HepG2 (cell line): Measurements from ENCODE around the gene ZNF106. TPM values are rescaled to one million over a fixed set of nuclear protein-coding genes. Genes with fewer than 3 reads are reported as not detected.
A peak's percentile ranks its signal among the peaks of the same experiment; 100 is the strongest.

ENCODE experiments used
- ADNP ChIP-seq: sonication (generic); formaldehyde crosslinking; IDR thresholded peaks from 2 replicates; pipeline ENCODE4 v1.4.0; 2020; ENCODE audit warnings: missing genetic modification reagents
- ATRX ChIP-seq: sonication (generic); formaldehyde crosslinking; IDR thresholded peaks from 2 replicates; pipeline ENCODE4 v1.4.0; 2020; ENCODE audit warnings: missing genetic modification reagents, borderline replicate concordance
- BRD4 ChIP-seq: sonication (generic); formaldehyde crosslinking; IDR thresholded peaks from 2 replicates; pipeline ENCODE4 v1.4.0; 2020; ENCODE audit warnings: missing genetic modification reagents
- FOXC1 ChIP-seq: sonication (generic); formaldehyde crosslinking; IDR thresholded peaks from 2 replicates; pipeline ENCODE4 v1.8.0; 2022; ENCODE audit warnings: mild to moderate bottlenecking, missing genetic modification reagents, borderline replicate concordance
- GMEB1 ChIP-seq: sonication (generic); formaldehyde crosslinking; IDR thresholded peaks from 2 replicates; pipeline ENCODE4 v1.5.1; 2020; ENCODE audit warnings: missing genetic modification reagents, mild to moderate bottlenecking, borderline replicate concordance
- NR2C2 ChIP-seq: sonication (generic); formaldehyde crosslinking; IDR thresholded peaks from 2 replicates; pipeline ENCODE4 v1.4.0; 2020; ENCODE audit warnings: missing genetic modification reagents, mild to moderate bottlenecking, moderate library complexity, borderline replicate concordance
- SIX4 ChIP-seq: sonication (generic); formaldehyde crosslinking; IDR thresholded peaks from 2 replicates; pipeline ENCODE4 v1.4.0; 2020; ENCODE audit warnings: missing genetic modification reagents
- SRSF1 ChIP-seq: fragments of 200-400 bp; formaldehyde crosslinking; optimal IDR thresholded peaks from 2 replicates; pipeline ENCODE3; 2017; ENCODE audit warnings: mild to moderate bottlenecking, low read depth, low read length, moderate library complexity
- TBL1XR1 ChIP-seq: fragments of 150-350 bp; IDR thresholded peaks from 2 replicates; pipeline ENCODE4 v1.6.1; 2014; ENCODE audit warnings: borderline replicate concordance, low read length; ENCODE audit not compliant: partially characterized antibody
- TEAD2 ChIP-seq: sonication (generic); formaldehyde crosslinking; IDR thresholded peaks from 2 replicates; pipeline ENCODE4 v1.9.0; 2021; ENCODE audit warnings: missing genetic modification reagents
- THAP7 ChIP-seq: sonication (generic); formaldehyde crosslinking; IDR thresholded peaks from 2 replicates; pipeline ENCODE4 v1.8.1; 2023; ENCODE audit warnings: mild to moderate bottlenecking, missing genetic modification reagents
- ZBTB20 ChIP-seq: sonication (generic); formaldehyde crosslinking; IDR thresholded peaks from 2 replicates; pipeline ENCODE4 v1.8.1; 2023; ENCODE audit warnings: missing genetic modification reagents, low read depth, mild to moderate bottlenecking, borderline replicate concordance
- ZBTB7B ChIP-seq: sonication (generic); formaldehyde crosslinking; IDR thresholded peaks from 2 replicates; pipeline ENCODE4 v1.4.0; 2020; ENCODE audit warnings: missing genetic modification reagents
- ZKSCAN5 ChIP-seq: sonication (generic); formaldehyde crosslinking; IDR thresholded peaks from 2 replicates; pipeline ENCODE4 v1.5.1; 2020; ENCODE audit warnings: mild to moderate bottlenecking, missing genetic modification reagents
- ZNF205 ChIP-seq: IDR thresholded peaks from 2 replicates; pipeline ENCODE4 v1.6.1; 2018; ENCODE audit warnings: missing biosample characterization, missing genetic modification reagents
- ZNF317 ChIP-seq: sonication (generic); formaldehyde crosslinking; IDR thresholded peaks from 2 replicates; pipeline ENCODE4 v1.5.0; 2020; ENCODE audit warnings: mild to moderate bottlenecking, missing genetic modification reagents
- ZNF326 ChIP-seq: sonication (generic); formaldehyde crosslinking; IDR thresholded peaks from 2 replicates; pipeline ENCODE4 v1.4.0; 2020; ENCODE audit warnings: missing genetic modification reagents, borderline replicate concordance
- ZNF546 ChIP-seq: sonication (generic); formaldehyde crosslinking; conservative IDR thresholded peaks from 2 replicates; pipeline ENCODE4 v1.8.1; 2023; ENCODE audit warnings: mild to moderate bottlenecking, missing genetic modification reagents
- ZNF557 ChIP-seq: sonication (generic); formaldehyde crosslinking; IDR thresholded peaks from 2 replicates; pipeline ENCODE4 v1.4.0; 2020; ENCODE audit warnings: missing genetic modification reagents
- ZNF619 ChIP-seq: sonication (generic); formaldehyde crosslinking; IDR thresholded peaks from 2 replicates; pipeline ENCODE4 v1.4.0; 2020; ENCODE audit warnings: mild to moderate bottlenecking, missing genetic modification reagents
- ZNF749 ChIP-seq: sonication (generic); formaldehyde crosslinking; IDR thresholded peaks from 2 replicates; pipeline ENCODE4 v1.8.0; 2022; ENCODE audit warnings: mild to moderate bottlenecking, missing genetic modification reagents, moderate library complexity, borderline replicate concordance
- polyA plus RNA-seq, 8 experiments: library from polyadenylated mRNA; depleted of rRNA in 3 of 8; stranded (reverse) in 7 of 8; unstranded in 1 of 8; fragments of >200 nt; fragmentation: Illumina TruSeq in 4 of 8; extraction: Trizol in 4 of 8; gene quantifications; 2 replicates each; pipeline versions ENCODE4 v1.2.1 to v1.2.3, GENCODE V29; 2011 to 2016; ENCODE audit warnings: low read depth in 4 of 8, missing spikeins in 1 of 8, mixed read lengths in 1 of 8; ENCODE audit not compliant: insufficient read depth in 1 of 8
- total RNA-seq, 5 experiments: library from RNA; depleted of rRNA; stranded (reverse); fragments of >200 nt; fragmentation: Illumina TruSeq; extraction: Trizol; gene quantifications; 2 replicates each; pipeline ENCODE4 v1.2.3, GENCODE V29; 2016; ENCODE audit warnings: low read depth in 1 of 5
- TF ChIP-seq, protein P1 (sequence below): sonication (generic); formaldehyde crosslinking; IDR thresholded peaks from 2 replicates; pipeline ENCODE4 v1.5.1; 2020; ENCODE audit warnings: missing genetic modification reagents, mild to moderate bottlenecking, borderline replicate concordance
- TF ChIP-seq, protein P2 (sequence below): sonication (generic); formaldehyde crosslinking; IDR thresholded peaks from 2 replicates; pipeline ENCODE4 v1.4.0; 2020; ENCODE audit warnings: missing genetic modification reagents
- TF ChIP-seq, protein P3 (sequence below): sonication (generic); formaldehyde crosslinking; conservative IDR thresholded peaks from 2 replicates; pipeline ENCODE4 v1.4.0; 2020; ENCODE audit warnings: missing genetic modification reagents

ZNF106 gene
- total and polyA plus RNA-seq, 2 of the 13 experiments (the other 11 are each of a cell fraction or from before 2014, with no cell fraction given): 12.5 to 35.1 TPM

GRCh38 chr15:42392309-42393024 lies 98.5 kb downstream of the ZNF106 start (continued):
- TF ChIP-seq NR2C2 (CRISPR knock-in tag) (peak; percentile 93), GMEB1 (CRISPR knock-in tag) (peak; percentile 49; the same call in 1 of the 2 replicates), ZNF546 (no peak), ZNF205 (0 out of 2 replicates have a peak, but pooled peaks have one; percentile 48), ZKSCAN5 (no peak), ZNF326 (CRISPR knock-in tag) (no peak), TBL1XR1 (peak; percentile 72), ZNF557 (CRISPR knock-in tag) (no peak), ADNP (CRISPR knock-in tag) (no peak), ZBTB7B (CRISPR knock-in tag) (peak; percentile 85), SRSF1 (peak; percentile 30), THAP7 (CRISPR knock-in tag) (peak; percentile 68; the same call in 1 of the 2 replicates), BRD4 (CRISPR knock-in tag) (peak; percentile 10; the same call in 1 of the 2 replicates), ATRX (CRISPR knock-in tag) (no peak), ZNF749 (CRISPR knock-in tag) (no peak), ZNF619 (CRISPR knock-in tag) (no peak; the same call in 1 of the 2 replicates), ZNF317 (CRISPR knock-in tag) (peak; percentile 30; the same call in 1 of the 2 replicates), TEAD2 (no peak), FOXC1 (CRISPR knock-in tag) (peak; percentile 65; the same call in 1 of the 2 replicates), SIX4 (peak; percentile 94), ZBTB20 (CRISPR knock-in tag) (0 out of 2 replicates have a peak, but pooled peaks have one; percentile 66)
- TF ChIP-seq, protein P1, sequence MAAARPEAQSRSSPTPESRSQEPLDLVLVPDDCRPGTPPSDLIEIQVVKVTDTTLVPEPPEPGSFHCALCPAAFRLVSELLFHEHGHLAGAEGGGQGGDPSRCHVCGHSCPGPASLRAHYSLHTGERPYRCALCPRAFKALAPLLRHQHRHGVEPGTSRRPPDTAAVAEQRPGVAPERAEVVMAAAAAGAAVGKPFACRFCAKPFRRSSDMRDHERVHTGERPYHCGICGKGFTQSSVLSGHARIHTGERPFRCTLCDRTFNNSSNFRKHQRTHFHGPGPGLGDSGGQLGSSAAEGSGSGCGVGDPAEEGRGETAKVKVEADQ (CRISPR knock-in tag): no peak
- TF ChIP-seq, protein P2, sequence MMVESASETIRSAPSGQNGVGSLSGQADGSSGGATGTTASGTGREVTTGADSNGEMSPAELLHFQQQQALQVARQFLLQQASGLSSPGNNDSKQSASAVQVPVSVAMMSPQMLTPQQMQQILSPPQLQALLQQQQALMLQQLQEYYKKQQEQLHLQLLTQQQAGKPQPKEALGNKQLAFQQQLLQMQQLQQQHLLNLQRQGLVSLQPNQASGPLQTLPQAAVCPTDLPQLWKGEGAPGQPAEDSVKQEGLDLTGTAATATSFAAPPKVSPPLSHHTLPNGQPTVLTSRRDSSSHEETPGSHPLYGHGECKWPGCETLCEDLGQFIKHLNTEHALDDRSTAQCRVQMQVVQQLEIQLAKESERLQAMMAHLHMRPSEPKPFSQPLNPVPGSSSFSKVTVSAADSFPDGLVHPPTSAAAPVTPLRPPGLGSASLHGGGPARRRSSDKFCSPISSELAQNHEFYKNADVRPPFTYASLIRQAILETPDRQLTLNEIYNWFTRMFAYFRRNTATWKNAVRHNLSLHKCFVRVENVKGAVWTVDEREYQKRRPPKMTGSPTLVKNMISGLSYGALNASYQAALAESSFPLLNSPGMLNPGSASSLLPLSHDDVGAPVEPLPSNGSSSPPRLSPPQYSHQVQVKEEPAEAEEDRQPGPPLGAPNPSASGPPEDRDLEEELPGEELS (CRISPR knock-in tag): peak; percentile 67; the same call in 1 of the 2 replicates
- TF ChIP-seq, protein P3, sequence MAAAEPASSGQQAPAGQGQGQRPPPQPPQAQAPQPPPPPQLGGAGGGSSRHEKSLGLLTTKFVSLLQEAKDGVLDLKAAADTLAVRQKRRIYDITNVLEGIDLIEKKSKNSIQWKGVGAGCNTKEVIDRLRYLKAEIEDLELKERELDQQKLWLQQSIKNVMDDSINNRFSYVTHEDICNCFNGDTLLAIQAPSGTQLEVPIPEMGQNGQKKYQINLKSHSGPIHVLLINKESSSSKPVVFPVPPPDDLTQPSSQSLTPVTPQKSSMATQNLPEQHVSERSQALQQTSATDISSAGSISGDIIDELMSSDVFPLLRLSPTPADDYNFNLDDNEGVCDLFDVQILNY (CRISPR knock-in tag): no peak
